Tibial nerve (tissue), 4 donors: ENCODE results near the gene PRUNE1. TPM values are rescaled to one million over a fixed set of nuclear protein-coding genes. Genes with fewer than 3 reads are reported as not detected.

Experiments used
- DNase-seq, 2 donors: peaks; one replicate each; pipeline ENCODE4 v3.0.0-alpha.2; 2019; ENCODE audit warnings: low spot score in 2 of 2
- H3K27ac ChIP-seq, 4 donors: fragments of 200-600 bp; sonication (generic) in 3 of 4; one replicate each; pipeline ENCODE4 v1.5.1; 2017 to 2019; ENCODE audit warnings: mild to moderate bottlenecking in 1 of 4
- H3K27me3 ChIP-seq, 2 donors: fragments of 200-600 bp; sonication (generic) in 1 of 2; one replicate each; pipeline versions ENCODE4 v1.5.1 to v1.6.0; 2017 to 2019
- H3K36me3 ChIP-seq, 3 donors: fragments of 200-600 bp; sonication (generic); one replicate each; pipeline ENCODE4 v1.5.1; 2018 to 2019
- H3K4me1 ChIP-seq, 4 donors: fragments of 200-600 bp; sonication (generic) in 3 of 4; one replicate each; pipeline ENCODE4 v1.5.1; 2017 to 2019
- H3K4me3 ChIP-seq, 4 donors: fragments of 200-600 bp; sonication (generic) in 3 of 4; one replicate each; pipeline ENCODE4 v1.5.1; 2017 to 2019; ENCODE audit warnings: mild to moderate bottlenecking in 1 of 4, moderate library complexity in 1 of 4
- H3K9me3 ChIP-seq, 4 donors: fragments of 200-600 bp; sonication (generic) in 3 of 4; one replicate each; pipeline ENCODE4 v1.5.1; 2017 to 2019
- EP300 ChIP-seq, 2 donors: sonication (generic); formaldehyde crosslinking; IDR thresholded peaks; one replicate each; pipeline ENCODE4 v1.6.1; 2017; ENCODE audit warnings: antibody characterized with exemption in 2 of 2, mild to moderate bottlenecking in 1 of 2
- POLR2A ChIP-seq, 2 donors: fragments of 450-650 bp; IDR thresholded peaks; one replicate each; pipeline ENCODE4 v1.6.1; 2017; ENCODE audit warnings: antibody characterized with exemption in 2 of 2, mild to moderate bottlenecking in 2 of 2, moderate library complexity in 2 of 2
- WGBS, 2 donors: methylation state at CpG; one replicate each; pipeline ENCODE4 v1.1.5; 2018; 5-methylcytosine and 5-hydroxymethylcytosine counted together
- total RNA-seq, 4 donors: library from RNA; depleted of rRNA; stranded (reverse); fragments of >200 nt; gene quantifications; one replicate each; pipeline ENCODE4 v1.1.0, GENCODE V29; 2016
- TF ChIP-seq, protein P1 (sequence below), 5 experiments: fragments of 200-600 bp in 3 of 5; fragments of 450-650 bp in 2 of 5; sonication (generic) in 3 of 5; IDR thresholded peaks; one replicate each; pipeline ENCODE4 v1.5.1; 2016 to 2019; ENCODE audit warnings: antibody characterized with exemption in 5 of 5, mild to moderate bottlenecking in 3 of 5, moderate library complexity in 2 of 5

The PRUNE1 gene
- total RNA-seq, 4 donors from 2014 or later: 22.0 to 40.4 (median 28.5) TPM

DNA sequence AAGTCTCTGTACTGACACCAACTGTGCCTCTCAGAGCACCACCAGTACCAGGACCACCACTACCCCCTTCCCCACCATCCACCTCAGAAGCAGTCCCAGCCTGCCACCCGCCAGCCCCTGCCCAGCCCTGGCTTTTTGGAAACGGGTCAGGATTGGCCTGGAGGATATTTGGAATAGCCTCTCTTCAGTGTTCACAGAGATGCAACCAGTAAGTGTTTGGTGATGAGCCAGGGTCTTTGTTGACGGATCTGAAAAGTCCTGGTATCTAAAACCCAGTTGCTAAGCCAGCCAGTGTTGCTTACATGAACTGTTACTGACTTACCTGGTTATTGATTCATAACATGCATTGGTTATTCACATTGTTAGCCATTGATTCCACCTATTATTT is 40.4 kb downstream of the PRUNE1 start:
- DNase-seq: no peak
- TF ChIP-seq, protein P1, sequence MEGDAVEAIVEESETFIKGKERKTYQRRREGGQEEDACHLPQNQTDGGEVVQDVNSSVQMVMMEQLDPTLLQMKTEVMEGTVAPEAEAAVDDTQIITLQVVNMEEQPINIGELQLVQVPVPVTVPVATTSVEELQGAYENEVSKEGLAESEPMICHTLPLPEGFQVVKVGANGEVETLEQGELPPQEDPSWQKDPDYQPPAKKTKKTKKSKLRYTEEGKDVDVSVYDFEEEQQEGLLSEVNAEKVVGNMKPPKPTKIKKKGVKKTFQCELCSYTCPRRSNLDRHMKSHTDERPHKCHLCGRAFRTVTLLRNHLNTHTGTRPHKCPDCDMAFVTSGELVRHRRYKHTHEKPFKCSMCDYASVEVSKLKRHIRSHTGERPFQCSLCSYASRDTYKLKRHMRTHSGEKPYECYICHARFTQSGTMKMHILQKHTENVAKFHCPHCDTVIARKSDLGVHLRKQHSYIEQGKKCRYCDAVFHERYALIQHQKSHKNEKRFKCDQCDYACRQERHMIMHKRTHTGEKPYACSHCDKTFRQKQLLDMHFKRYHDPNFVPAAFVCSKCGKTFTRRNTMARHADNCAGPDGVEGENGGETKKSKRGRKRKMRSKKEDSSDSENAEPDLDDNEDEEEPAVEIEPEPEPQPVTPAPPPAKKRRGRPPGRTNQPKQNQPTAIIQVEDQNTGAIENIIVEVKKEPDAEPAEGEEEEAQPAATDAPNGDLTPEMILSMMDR (IDR thresholded peaks at IDR 0.05): peak; percentile 4 to 69 (median 29)
- no peak for TF ChIP-seq POLR2A (IDR thresholded peaks at IDR 0.05)
- peak in 1 of 2 donors; percentile 7 for TF ChIP-seq EP300 (IDR thresholded peaks at IDR 0.05)
- WGBS, 2 donors: 3 to 28% methylated on average over 3 of the region's 3 CpGs
- Histone ChIP-seq H3K4me3 (peak overlapping the region; percentile 69 to 91 (median 90)), H3K27me3 (no peaks in the 10 kb centered on the region), H3K27ac (peak overlapping the region; percentile 86 to 99 (median 92)), H3K4me1 (peaks cover 0 to 28% (median 11%) of the 10 kb centered on the region in 4 donors), H3K36me3 (peaks cover 0 to 23% (median 4%) of the 10 kb centered on the region in 3 donors), H3K9me3 (no peaks in the 10 kb centered on the region)

- TF ChIP-seq, protein P1 (IDR thresholded peaks at IDR 0.05): no peak
- no peak for TF ChIP-seq POLR2A (IDR thresholded peaks at IDR 0.05)
- TF ChIP-seq EP300 (IDR thresholded peaks at IDR 0.05): peak in 1 of 2 donors; percentile 5
- WGBS, 2 donors: 76 to 81% methylated on average over 5 of the region's 5 CpGs
- H3K27ac ChIP-seq: peak overlapping the region in 2 of 4 donors; percentile 15 to 92
- no peaks in the 10 kb centered on the region for H3K27me3 ChIP-seq
- peaks cover 0 to 28% (median 11%) of the 10 kb centered on the region in 4 donors for H3K4me1 ChIP-seq
- H3K9me3 ChIP-seq: no peaks in the 10 kb centered on the region
- no peak for DNase-seq
- H3K4me3 ChIP-seq: no peak overlapping the region
- peaks cover 0 to 31% (median 12%) of the 10 kb centered on the region in 3 donors for H3K36me3 ChIP-seq
Measured at GRCh38 chr1:151049458-151049857, 41.2 kb downstream of the PRUNE1 start.

- Histone ChIP-seq H3K4me3 (no peak overlapping the region), H3K27ac (peak overlapping the region in 1 of 4 donors; percentile 15), H3K4me1 (peaks cover 0 to 30% (median 12%) of the 10 kb centered on the region in 4 donors), H3K36me3 (peaks cover 0 to 38% (median 18%) of the 10 kb centered on the region in 3 donors), H3K9me3 (no peaks in the 10 kb centered on the region), H3K27me3 (no peaks in the 10 kb centered on the region)
- 83 to 84% methylated on average over 2 of the region's 2 CpGs for WGBS, 2 donors
- DNase-seq: no peak
- TF ChIP-seq EP300 (IDR thresholded peaks at IDR 0.05) (no peak), POLR2A (IDR thresholded peaks at IDR 0.05) (no peak)
- TF ChIP-seq, protein P1 (IDR thresholded peaks at IDR 0.05): no peak
Measured at GRCh38 chr1:151050051-151050688, 41.9 kb downstream of the PRUNE1 start.

GRCh38 chr1:151051356-151052009 is 43.2 kb downstream of the PRUNE1 start:
- Histone ChIP-seq H3K27me3 (no peaks in the 10 kb centered on the region), H3K4me1 (peaks cover 0 to 43% (median 24%) of the 10 kb centered on the region in 4 donors), H3K36me3 (peaks cover 0 to 51% (median 18%) of the 10 kb centered on the region in 3 donors), H3K4me3 (no peak overlapping the region), H3K27ac (peak overlapping the region in 1 of 4 donors; percentile 30), H3K9me3 (no peaks in the 10 kb centered on the region)
- TF ChIP-seq POLR2A (IDR thresholded peaks at IDR 0.05): no peak
- TF ChIP-seq, protein P1 (IDR thresholded peaks at IDR 0.05): no peak
- peak in 1 of 2 donors; percentile 18 for TF ChIP-seq EP300 (IDR thresholded peaks at IDR 0.05)
- WGBS, 2 donors: 54 to 60% methylated on average over 2 of the region's 2 CpGs
- DNase-seq: no peak
